Measurements from ENCODE around the gene ODF2L.

ODF2L gene

GRCh38 chr1:86395751-86396497 is at the start of gene ODF2L:
TSS of gene ODF2L (minus strand) at chr1:86396323. CDS start at chr1:86387027, 9,296 bp downstream.
- peaks cover 57% of the 10 kb centered on the region for H3K4me1 Mint-ChIP-seq
- H3K36me3 Mint-ChIP-seq = peaks cover 5% of the 10 kb centered on the region
- peak within 1 kb of the TSS; percentile 94 for H3K27ac Mint-ChIP-seq
- no peaks in the 10 kb centered on the region for H3K27me3 Mint-ChIP-seq
- H3K4me3 Mint-ChIP-seq = peak within 1 kb of the TSS; percentile 98
- no peaks in the 10 kb centered on the region for H3K9me3 Mint-ChIP-seq

DNA sequence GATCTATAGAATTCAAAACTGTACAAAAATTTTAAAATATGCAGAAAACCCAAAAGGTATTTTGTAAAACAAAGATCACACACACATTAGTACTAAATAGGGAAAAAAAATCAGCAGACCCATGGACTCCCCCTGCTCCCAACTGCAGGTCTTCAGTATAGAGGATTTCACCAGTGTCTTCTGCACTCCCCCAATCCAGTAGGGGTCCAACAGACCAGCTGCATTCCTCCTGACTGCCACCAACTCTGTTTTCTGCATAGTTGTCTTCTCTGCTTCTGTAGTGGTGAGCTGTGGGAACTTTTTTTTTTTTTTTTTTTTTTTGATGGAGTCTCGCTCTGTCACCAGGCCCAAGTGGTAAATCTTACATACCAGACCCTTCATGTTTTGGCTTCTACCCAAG is 49.8 kb upstream of the ODF2L start:
- no peak overlapping the region for H3K4me3 Mint-ChIP-seq
- H3K9me3 Mint-ChIP-seq = no peaks in the 10 kb centered on the region
- H3K4me1 Mint-ChIP-seq = peaks cover 10% of the 10 kb centered on the region
- H3K27ac Mint-ChIP-seq = no peak overlapping the region
- no peaks in the 10 kb centered on the region for H3K36me3 Mint-ChIP-seq
- no peaks in the 10 kb centered on the region for H3K27me3 Mint-ChIP-seq

GRCh38 chr1:86441997-86442396 is 45.9 kb upstream of the ODF2L start:
- H3K9me3 Mint-ChIP-seq = no peaks in the 10 kb centered on the region
- no peaks in the 10 kb centered on the region for H3K27me3 Mint-ChIP-seq
- no peak overlapping the region for H3K4me3 Mint-ChIP-seq
- H3K27ac Mint-ChIP-seq = no peak overlapping the region
- no peaks in the 10 kb centered on the region for H3K36me3 Mint-ChIP-seq
- peaks cover 10% of the 10 kb centered on the region for H3K4me1 Mint-ChIP-seq

DNA sequence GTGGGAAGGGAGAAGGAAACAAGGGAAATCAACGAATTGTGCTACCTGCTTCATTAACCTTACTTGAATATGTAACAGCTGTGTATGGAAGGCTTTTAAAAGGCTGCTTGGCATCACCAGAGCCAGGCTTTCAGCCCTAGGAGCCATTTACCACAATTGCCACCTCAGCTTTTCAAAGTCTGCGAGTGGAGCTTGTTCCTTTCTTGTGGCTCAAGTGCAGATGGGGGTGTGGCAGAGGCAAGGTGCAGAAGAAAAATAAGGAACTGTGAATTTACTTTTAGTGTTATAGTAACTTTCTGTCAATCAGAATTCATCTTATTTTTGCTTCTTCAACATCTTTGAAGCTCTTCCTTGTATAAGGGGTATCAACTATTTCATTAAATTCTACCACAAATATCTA is 45.5 kb upstream of the ODF2L start:
- H3K9me3 Mint-ChIP-seq = no peaks in the 10 kb centered on the region
- H3K4me3 Mint-ChIP-seq = no peak overlapping the region
- no peaks in the 10 kb centered on the region for H3K27me3 Mint-ChIP-seq
- no peaks in the 10 kb centered on the region for H3K36me3 Mint-ChIP-seq
- peaks cover 10% of the 10 kb centered on the region for H3K4me1 Mint-ChIP-seq
- H3K27ac Mint-ChIP-seq = no peak overlapping the region

DNA sequence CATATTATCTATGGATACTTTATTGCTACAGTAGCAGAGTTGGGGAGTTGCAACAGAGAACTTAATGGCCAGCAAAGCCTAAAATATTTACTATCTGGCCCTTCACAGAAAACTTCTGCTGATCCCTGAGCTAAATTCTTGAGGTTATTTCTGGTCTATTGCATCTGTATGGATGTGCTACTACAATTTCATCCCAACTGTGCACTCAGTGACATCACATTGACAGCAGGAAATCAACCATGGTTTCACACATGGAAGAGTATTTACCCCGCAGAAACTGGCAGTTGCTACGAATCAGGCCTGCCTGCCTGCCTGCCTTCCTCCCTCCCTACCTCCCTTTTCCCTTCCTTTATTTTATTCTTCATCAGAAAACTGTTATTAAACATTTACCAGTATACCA is 39.9 kb upstream of the ODF2L start:
- no peaks in the 10 kb centered on the region for H3K27me3 Mint-ChIP-seq
- no peaks in the 10 kb centered on the region for H3K4me1 Mint-ChIP-seq
- H3K27ac Mint-ChIP-seq = no peak overlapping the region
- no peaks in the 10 kb centered on the region for H3K9me3 Mint-ChIP-seq
- no peak overlapping the region for H3K4me3 Mint-ChIP-seq
- H3K36me3 Mint-ChIP-seq = no peaks in the 10 kb centered on the region

DNA sequence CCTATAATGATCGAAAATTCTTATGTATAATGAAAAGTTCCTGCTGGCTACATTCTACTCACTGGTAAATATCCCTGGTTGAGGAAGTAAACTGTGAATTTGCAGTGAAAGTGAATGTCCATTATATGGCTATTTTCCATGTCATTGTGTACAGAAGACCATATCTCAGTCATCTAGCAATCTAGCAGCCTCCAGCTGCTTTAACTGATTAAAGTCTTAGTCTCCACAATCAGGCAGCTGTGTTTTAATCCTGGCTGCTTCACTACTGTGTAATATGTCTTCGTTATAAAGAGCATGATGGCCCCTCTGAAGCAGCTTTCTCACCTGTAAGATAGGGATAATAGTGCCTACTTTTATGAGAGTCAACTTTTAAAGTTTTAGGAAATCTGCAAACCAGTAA is 39.2 kb upstream of the ODF2L start:
- Mint-ChIP-seq H3K27ac (no peak overlapping the region), H3K4me1 (no peaks in the 10 kb centered on the region), H3K4me3 (no peak overlapping the region), H3K36me3 (no peaks in the 10 kb centered on the region), H3K9me3 (no peaks in the 10 kb centered on the region), H3K27me3 (no peaks in the 10 kb centered on the region)

GRCh38 chr1:86434059-86434458 is 37.9 kb upstream of the ODF2L start:
- Mint-ChIP-seq H3K27me3 (no peaks in the 10 kb centered on the region), H3K4me3 (no peak overlapping the region), H3K27ac (no peak overlapping the region), H3K9me3 (no peaks in the 10 kb centered on the region), H3K4me1 (no peaks in the 10 kb centered on the region), H3K36me3 (no peaks in the 10 kb centered on the region)

- Mint-ChIP-seq H3K9me3 (no peaks in the 10 kb centered on the region), H3K4me1 (no peaks in the 10 kb centered on the region), H3K27me3 (no peaks in the 10 kb centered on the region), H3K36me3 (no peaks in the 10 kb centered on the region), H3K4me3 (no peak overlapping the region), H3K27ac (no peak overlapping the region)
Observed at GRCh38 chr1:86430376-86430775, 34.3 kb upstream of the ODF2L start.

- no peak overlapping the region for H3K27ac Mint-ChIP-seq
- no peaks in the 10 kb centered on the region for H3K36me3 Mint-ChIP-seq
- no peak overlapping the region for H3K4me3 Mint-ChIP-seq
- no peaks in the 10 kb centered on the region for H3K27me3 Mint-ChIP-seq
- no peaks in the 10 kb centered on the region for H3K9me3 Mint-ChIP-seq
- H3K4me1 Mint-ChIP-seq = no peaks in the 10 kb centered on the region
Observed at GRCh38 chr1:86429835-86430234, 33.7 kb upstream of the ODF2L start.

DNA sequence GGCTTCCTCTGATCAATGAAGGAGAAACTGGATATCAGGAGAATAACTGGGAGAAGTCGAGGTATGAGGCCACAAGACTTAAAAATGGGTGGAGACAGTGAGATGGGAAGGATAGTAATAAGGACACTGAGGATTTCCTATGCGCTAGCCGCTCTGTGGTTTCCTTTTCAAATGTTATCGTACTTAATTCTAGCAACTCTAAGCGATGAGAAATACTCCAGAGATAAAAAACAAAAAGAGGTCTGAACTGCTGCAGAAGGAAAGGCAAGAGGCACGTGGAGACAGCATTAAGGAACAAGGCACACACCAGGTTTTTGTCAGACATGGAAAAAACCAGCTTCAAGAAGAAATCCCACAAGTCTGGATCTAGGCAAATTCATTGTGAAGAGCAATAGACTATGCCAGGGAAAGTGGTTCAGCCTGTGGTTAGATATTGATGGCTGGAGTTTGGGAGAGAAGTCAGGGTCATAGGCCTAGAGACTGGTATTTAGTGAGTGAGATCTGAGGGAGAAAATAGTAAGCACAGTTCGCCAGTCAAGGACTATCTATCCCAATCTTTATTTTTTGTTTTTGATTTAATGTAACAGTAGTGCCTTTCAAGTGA is 33.1 kb upstream of the ODF2L start:
- Mint-ChIP-seq H3K9me3 (no peaks in the 10 kb centered on the region), H3K36me3 (no peaks in the 10 kb centered on the region), H3K27ac (no peak overlapping the region), H3K27me3 (no peaks in the 10 kb centered on the region), H3K4me1 (no peaks in the 10 kb centered on the region), H3K4me3 (no peak overlapping the region)

- Mint-ChIP-seq H3K4me3 (no peak within 1 kb of the TSS), H3K27ac (no peak within 1 kb of the TSS), H3K27me3 (no peaks in the 10 kb centered on the region), H3K36me3 (no peaks in the 10 kb centered on the region), H3K9me3 (no peaks in the 10 kb centered on the region), H3K4me1 (peaks cover 11% of the 10 kb centered on the region)
Observed at GRCh38 chr1:86423873-86424272, 27.8 kb upstream of the ODF2L start, which contains the start of gene CLCA2. TSS of gene CLCA2 (plus strand) at chr1:86424171. CDS start at chr1:86424248, 77 bp downstream.

DNA sequence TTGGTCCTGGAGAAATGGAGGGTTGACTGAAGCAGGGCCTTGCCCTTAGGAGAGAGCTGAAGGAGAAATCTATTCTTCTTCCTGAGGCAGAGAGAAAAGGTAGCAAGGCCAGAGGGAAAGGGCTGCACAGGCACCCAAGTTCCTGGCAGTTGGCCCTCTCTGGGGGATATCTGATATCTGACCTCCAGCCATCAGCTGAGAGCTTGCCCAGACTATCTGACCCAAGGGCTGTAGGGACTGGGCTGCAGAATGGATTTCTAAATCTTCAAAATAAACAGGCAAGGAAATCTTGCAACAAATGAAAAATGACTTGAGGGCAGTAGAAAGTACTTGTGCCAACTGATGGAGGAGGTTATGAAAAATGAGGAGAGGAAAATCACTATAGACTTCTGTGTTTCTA is 27.4 kb upstream of the ODF2L start:
- Mint-ChIP-seq H3K27ac (no peak overlapping the region), H3K4me1 (peaks cover 11% of the 10 kb centered on the region), H3K36me3 (no peaks in the 10 kb centered on the region), H3K9me3 (no peaks in the 10 kb centered on the region), H3K4me3 (no peak overlapping the region), H3K27me3 (no peaks in the 10 kb centered on the region)

DNA sequence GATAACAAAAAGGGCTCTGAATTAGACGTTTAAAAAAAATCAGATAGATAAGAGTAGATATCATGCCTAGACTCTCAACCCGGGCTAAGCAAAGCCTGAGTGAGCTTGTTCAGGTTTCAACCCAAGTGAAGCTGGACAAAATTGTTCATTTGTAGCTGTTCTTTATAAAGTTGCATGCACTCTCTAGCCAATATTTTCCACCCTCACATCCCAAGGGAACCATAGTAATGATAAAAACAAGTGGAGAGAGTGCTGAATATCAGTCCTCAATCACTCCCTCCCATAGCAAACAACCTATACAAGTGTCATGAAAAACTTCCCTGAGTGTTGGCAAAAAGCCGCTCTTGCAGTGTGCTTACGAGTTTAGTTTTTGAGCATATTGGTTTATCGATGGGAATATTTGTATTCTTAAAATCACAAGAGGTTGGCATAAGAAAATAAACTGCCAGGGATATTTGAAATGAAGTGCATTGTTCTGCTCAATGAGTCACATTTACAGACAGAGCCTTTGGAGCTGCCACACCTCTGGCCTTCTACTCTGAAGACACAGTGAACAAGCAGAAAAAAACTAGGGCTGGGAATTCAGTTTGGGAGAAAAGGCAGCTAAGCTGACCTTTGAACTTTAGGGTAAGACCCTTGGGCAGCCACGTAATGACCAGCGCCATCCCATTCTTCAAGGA is 25.6 kb upstream of the ODF2L start:
- H3K4me3 Mint-ChIP-seq = no peak overlapping the region
- H3K27me3 Mint-ChIP-seq = no peaks in the 10 kb centered on the region
- peaks cover 11% of the 10 kb centered on the region for H3K4me1 Mint-ChIP-seq
- H3K27ac Mint-ChIP-seq = no peak overlapping the region
- H3K9me3 Mint-ChIP-seq = no peaks in the 10 kb centered on the region
- H3K36me3 Mint-ChIP-seq = no peaks in the 10 kb centered on the region

DNA sequence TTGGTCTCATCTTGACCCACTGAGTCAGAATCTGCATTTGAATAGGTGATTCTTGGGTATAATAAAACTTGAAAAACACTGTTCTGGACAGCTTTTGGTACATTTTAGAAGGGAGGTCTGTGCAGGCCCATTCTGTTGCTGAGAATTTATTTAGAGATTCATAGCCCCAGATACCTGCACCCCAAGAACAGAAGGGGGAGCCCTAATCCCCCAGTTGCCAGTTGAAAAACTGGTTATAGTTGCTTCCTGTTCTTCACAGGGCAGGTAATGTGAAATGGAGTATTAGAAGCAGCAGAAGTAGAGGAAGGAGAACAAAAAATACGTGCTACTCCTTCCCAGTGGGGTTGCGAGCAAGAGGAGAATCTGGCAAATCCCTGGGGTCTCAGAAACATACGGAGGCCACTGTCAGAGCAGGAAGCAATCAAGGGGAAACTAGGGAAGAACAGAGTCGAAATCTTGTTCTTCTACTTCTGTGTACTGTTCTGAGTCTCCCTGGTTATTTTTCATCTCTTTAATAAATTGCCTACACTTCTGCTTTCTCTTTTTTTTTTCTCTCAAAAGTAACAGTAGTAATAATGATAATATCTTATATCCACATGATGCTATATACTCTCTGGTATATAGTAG is 23.3 kb upstream of the ODF2L start:
- peaks cover 11% of the 10 kb centered on the region for H3K4me1 Mint-ChIP-seq
- H3K27me3 Mint-ChIP-seq = no peaks in the 10 kb centered on the region
- H3K36me3 Mint-ChIP-seq = no peaks in the 10 kb centered on the region
- H3K27ac Mint-ChIP-seq = no peak overlapping the region
- no peaks in the 10 kb centered on the region for H3K9me3 Mint-ChIP-seq
- peak overlapping the region; percentile 61 for H3K4me3 Mint-ChIP-seq

DNA sequence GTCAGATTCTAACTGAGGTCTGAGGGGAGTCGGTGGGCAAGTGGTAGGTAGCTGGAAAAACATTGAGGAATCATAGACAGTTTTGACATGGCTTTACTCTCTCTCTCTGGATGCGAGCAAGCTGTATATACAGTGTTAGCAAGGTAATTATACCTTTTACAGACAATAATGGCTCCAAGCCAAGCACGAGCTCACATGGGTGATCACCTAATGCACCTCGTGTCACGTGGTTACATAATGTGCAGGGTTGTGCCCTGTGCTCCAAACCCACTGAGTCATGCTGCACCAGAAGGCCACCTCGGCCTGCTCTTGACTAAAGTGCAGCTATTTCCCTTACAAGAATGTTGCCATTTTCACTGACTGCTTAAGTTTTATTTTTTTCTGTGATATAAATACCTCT is 20.2 kb upstream of the ODF2L start:
- H3K27me3 Mint-ChIP-seq = no peaks in the 10 kb centered on the region
- H3K36me3 Mint-ChIP-seq = no peaks in the 10 kb centered on the region
- H3K9me3 Mint-ChIP-seq = no peaks in the 10 kb centered on the region
- H3K4me3 Mint-ChIP-seq = no peak overlapping the region
- peaks cover 11% of the 10 kb centered on the region for H3K4me1 Mint-ChIP-seq
- no peak overlapping the region for H3K27ac Mint-ChIP-seq

- Mint-ChIP-seq H3K4me3 (no peak overlapping the region), H3K4me1 (no peaks in the 10 kb centered on the region), H3K36me3 (no peaks in the 10 kb centered on the region), H3K9me3 (no peaks in the 10 kb centered on the region), H3K27me3 (no peaks in the 10 kb centered on the region), H3K27ac (no peak overlapping the region)
Observed at GRCh38 chr1:86410879-86411278, 14.8 kb upstream of the ODF2L start.

All from activated naive CD4-positive, alpha-beta T cell treated with anti-CD3 and anti-CD28 coated beads, Interleukin-2, amount 50 U/mL, for 24 hours (primary cell).